PC-9 (cell line): Measurements from ENCODE around the gene AADACL4.

Source experiments
- EZH2 ChIP-seq: fragments of 200-600 bp; sonication (generic); IDR thresholded peaks from 2 replicates; pipeline ENCODE4 v1.8.0; 2017; ENCODE audit warnings: antibody characterized with exemption, low read depth
- TF ChIP-seq, protein P1 (sequence below): fragments of 200-600 bp; sonication (generic); conservative IDR thresholded peaks from 2 replicates; pipeline ENCODE4 v1.6.1; 2017; ENCODE audit warnings: mixed run types, antibody characterized with exemption, mild to moderate bottlenecking, moderate library complexity

DNA sequence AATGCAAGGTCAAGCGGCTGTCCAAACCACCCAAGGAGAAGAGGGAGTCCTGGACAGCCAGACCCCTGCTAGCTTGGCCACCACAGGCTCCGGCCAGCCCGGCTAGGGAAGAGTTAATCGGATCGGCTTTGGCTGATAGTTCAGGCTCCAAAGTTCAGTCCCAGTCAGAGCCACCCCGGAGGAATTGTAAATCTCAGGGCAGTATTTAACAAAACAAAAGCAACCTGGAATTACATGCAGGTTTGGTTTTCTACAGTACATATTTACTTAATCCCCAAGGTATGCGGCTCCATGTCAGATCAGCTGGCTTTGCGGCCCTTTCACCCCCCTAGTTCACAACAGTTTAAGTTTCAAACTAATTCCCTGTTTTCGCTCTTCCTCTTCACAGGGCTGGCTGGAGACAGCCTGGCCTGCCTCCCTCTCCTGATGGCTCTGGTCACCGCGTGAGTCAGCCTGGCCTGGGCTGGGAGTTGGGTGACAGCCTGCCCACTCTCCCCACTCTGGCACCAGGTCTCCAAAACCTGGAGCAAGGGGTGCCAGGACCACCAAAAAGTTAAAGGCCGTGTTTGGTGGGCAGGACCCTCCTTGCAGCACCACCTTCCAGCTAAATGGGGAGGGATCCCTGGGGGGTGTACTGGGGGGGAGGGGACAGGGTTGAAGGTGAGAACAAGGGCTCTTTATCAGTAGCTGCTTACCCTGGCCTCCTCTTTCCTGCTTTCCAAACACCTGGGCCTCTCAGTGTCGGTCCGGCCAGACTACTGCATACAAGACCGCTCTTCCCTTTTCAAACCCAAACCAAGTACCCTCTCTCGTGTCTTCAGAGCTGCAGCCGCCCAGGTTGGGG lies 27.8 kb upstream of the AADACL4 start:
- no peak for TF ChIP-seq EZH2
- TF ChIP-seq, protein P1, sequence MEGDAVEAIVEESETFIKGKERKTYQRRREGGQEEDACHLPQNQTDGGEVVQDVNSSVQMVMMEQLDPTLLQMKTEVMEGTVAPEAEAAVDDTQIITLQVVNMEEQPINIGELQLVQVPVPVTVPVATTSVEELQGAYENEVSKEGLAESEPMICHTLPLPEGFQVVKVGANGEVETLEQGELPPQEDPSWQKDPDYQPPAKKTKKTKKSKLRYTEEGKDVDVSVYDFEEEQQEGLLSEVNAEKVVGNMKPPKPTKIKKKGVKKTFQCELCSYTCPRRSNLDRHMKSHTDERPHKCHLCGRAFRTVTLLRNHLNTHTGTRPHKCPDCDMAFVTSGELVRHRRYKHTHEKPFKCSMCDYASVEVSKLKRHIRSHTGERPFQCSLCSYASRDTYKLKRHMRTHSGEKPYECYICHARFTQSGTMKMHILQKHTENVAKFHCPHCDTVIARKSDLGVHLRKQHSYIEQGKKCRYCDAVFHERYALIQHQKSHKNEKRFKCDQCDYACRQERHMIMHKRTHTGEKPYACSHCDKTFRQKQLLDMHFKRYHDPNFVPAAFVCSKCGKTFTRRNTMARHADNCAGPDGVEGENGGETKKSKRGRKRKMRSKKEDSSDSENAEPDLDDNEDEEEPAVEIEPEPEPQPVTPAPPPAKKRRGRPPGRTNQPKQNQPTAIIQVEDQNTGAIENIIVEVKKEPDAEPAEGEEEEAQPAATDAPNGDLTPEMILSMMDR: no peak
